Smooth muscle cell (in vitro differentiated cells): Measurements from ENCODE around the gene CELSR2. TPM values are rescaled to one million over a fixed set of nuclear protein-coding genes. Genes with fewer than 3 reads are reported as not detected.
"Not testable (repeated sequence)": the region's sequence is repeated elsewhere in the genome, so short reads cannot be mapped to it uniquely, and the experiment has no call there.

Experiments used
- DNase-seq: peaks from one replicate; lab custom pipeline; 2025; ENCODE audit not compliant: unreplicated experiment; lab: John Stamatoyannopoulos, UW
- H2AFZ ChIP-seq: fragments of 200-600 bp; sonication (generic); 2 replicates; pipeline ENCODE4 v1.6.0; 2016; ENCODE audit warnings: antibody characterized with exemption, low read depth, mild to moderate bottlenecking
- H3F3A ChIP-seq: fragments of 200-600 bp; sonication (generic); 2 replicates; pipeline ENCODE4 v1.6.0; 2017; ENCODE audit warnings: antibody characterized with exemption, low read depth
- H3K27ac ChIP-seq: fragments of 200-600 bp; sonication (generic); 2 replicates; pipeline ENCODE4 v1.5.1; 2016; ENCODE audit warnings: low read depth, mild to moderate bottlenecking
- H3K27me3 ChIP-seq: fragments of 200-600 bp; sonication (generic); 2 replicates; pipeline ENCODE4 v1.6.1; 2016; ENCODE audit warnings: low read depth, mild to moderate bottlenecking
- H3K36me3 ChIP-seq: fragments of 200-600 bp; sonication (generic); 2 replicates; pipeline ENCODE4 v1.5.1; 2016; ENCODE audit warnings: low read depth
- H3K4me1 ChIP-seq: fragments of 200-600 bp; sonication (generic); 2 replicates; pipeline ENCODE4 v1.5.1; 2016; ENCODE audit warnings: low read depth
- H3K4me2 ChIP-seq: fragments of 200-600 bp; sonication (generic); 2 replicates; pipeline ENCODE4 v1.6.0; 2016; ENCODE audit warnings: mild to moderate bottlenecking
- H3K4me3 ChIP-seq: fragments of 200-600 bp; sonication (generic); 2 replicates; pipeline ENCODE4 v1.5.1; 2016; ENCODE audit warnings: mild to moderate bottlenecking
- H3K79me2 ChIP-seq: fragments of 200-600 bp; sonication (generic); 2 replicates; pipeline ENCODE4 v1.6.0; 2016; ENCODE audit warnings: low read depth, mild to moderate bottlenecking
- H3K9ac ChIP-seq: fragments of 200-600 bp; sonication (generic); 2 replicates; pipeline ENCODE4 v1.6.0; 2016; ENCODE audit warnings: low read depth
- H3K9me3 ChIP-seq: fragments of 200-600 bp; sonication (generic); replicated peaks from 2 replicates; pipeline ENCODE4 v1.5.1; 2016; ENCODE audit warnings: low read depth
- H4K20me1 ChIP-seq: fragments of 200-600 bp; sonication (generic); 2 replicates; pipeline ENCODE4 v1.6.0; 2016; ENCODE audit warnings: low read depth
- CTCF ChIP-seq: fragments of 200-600 bp; sonication (generic); IDR thresholded peaks from 2 replicates; pipeline ENCODE4 v1.5.1; 2017; ENCODE audit warnings: borderline replicate concordance, mild to moderate bottlenecking, antibody characterized with exemption; ENCODE audit not compliant: insufficient read depth, poor library complexity, severe bottlenecking
- WGBS: methylation state at CpG from one replicate; pipeline ENCODE4 v1.1.7; 2016; ENCODE audit warnings: low lambda C conversion rate; 5-methylcytosine and 5-hydroxymethylcytosine counted together
- polyA plus RNA-seq: library from polyadenylated mRNA; unstranded; fragments of >200 nt; fragmentation: Nextera tagmentation; extraction: Ambion mirVana; gene quantifications from 2 replicates; pipeline ENCODE4 v1.2.1, GENCODE V29; 2016
- total RNA-seq: library from RNA; depleted of rRNA; stranded (reverse); fragments of >200 nt; gene quantifications from 2 replicates; pipeline ENCODE4 v1.2.3, GENCODE V29; 2014

Gene CELSR2
- total and polyA plus RNA-seq, 2 experiments from 2014 or later, result 1.8 to 3.6 TPM

- no peaks in the 10 kb centered on the region for H3F3A ChIP-seq
- no peaks in the 10 kb centered on the region for H4K20me1 ChIP-seq
- no peaks in the 10 kb centered on the region for H3K27me3 ChIP-seq
- H3K4me2 ChIP-seq, result no peak overlapping the region
- DNase-seq, result no peak
- 87% methylated on average over 8 of the region's 8 CpGs for WGBS
- no peaks in the 10 kb centered on the region for H3K36me3 ChIP-seq
- H3K9me3 ChIP-seq, result no peaks in the 10 kb centered on the region
- H3K27ac ChIP-seq, result no peak overlapping the region
- no peak for TF ChIP-seq CTCF
- no peak overlapping the region for H3K9ac ChIP-seq
- peaks cover 23% of the 10 kb centered on the region for H3K4me1 ChIP-seq
- H3K4me3 ChIP-seq, result no peak overlapping the region
- no peak overlapping the region for H2AFZ ChIP-seq
- H3K79me2 ChIP-seq, result no peaks in the 10 kb centered on the region
Measured at GRCh38 chr1:109304226-109304920, 55.0 kb downstream of the CELSR2 start.

GRCh38 chr1:109305991-109306390 lies 56.7 kb downstream of the CELSR2 start:
- not testable (repeated sequence) for H3K9ac ChIP-seq, H3K4me2 ChIP-seq, H3K27ac ChIP-seq, DNase-seq, H3K4me3 ChIP-seq, H3K79me2 ChIP-seq, H4K20me1 ChIP-seq, H2AFZ ChIP-seq, H3F3A ChIP-seq, H3K9me3 ChIP-seq, H3K27me3 ChIP-seq, H3K36me3 ChIP-seq
- WGBS, result 51% methylated on average over 10 of the region's 10 CpGs
- H3K4me1 ChIP-seq, result peaks cover 23% of the 10 kb centered on the region

GRCh38 chr1:109306832-109307273 lies 57.5 kb downstream of the CELSR2 start, which contains the start of gene MYBPHL:
Gene MYBPHL, minus strand, starts transcription at chr1:109307011. Its CDS starts 20 bp downstream, at chr1:109306991.
- H3K27ac ChIP-seq, result no peak within 1 kb of the TSS
- H3K4me1 ChIP-seq, result peaks cover 23% of the 10 kb centered on the region
- TF ChIP-seq CTCF, result no peak
- H3K4me3 ChIP-seq, result no peak within 1 kb of the TSS
- no peaks in the 10 kb centered on the region for H3K27me3 ChIP-seq
- H3K9ac ChIP-seq, result no peak within 1 kb of the TSS
- no peak within 1 kb of the TSS for H2AFZ ChIP-seq
- no peaks in the 10 kb centered on the region for H4K20me1 ChIP-seq
- peak within 1 kb of the TSS; percentile 12 for H3K4me2 ChIP-seq
- no peak for DNase-seq
- H3K36me3 ChIP-seq, result no peaks in the 10 kb centered on the region
- H3K9me3 ChIP-seq, result no peaks in the 10 kb centered on the region
- no peaks in the 10 kb centered on the region for H3K79me2 ChIP-seq
- 83% methylated on average over 7 of the region's 7 CpGs for WGBS
- no peaks in the 10 kb centered on the region for H3F3A ChIP-seq

GRCh38 chr1:109307274-109308021 lies 58.1 kb downstream of the CELSR2 start:
- Histone ChIP-seq H3K9ac (no peak overlapping the region), H2AFZ (no peak overlapping the region), H3K79me2 (no peaks in the 10 kb centered on the region), H3F3A (no peaks in the 10 kb centered on the region), H3K4me2 (peak overlapping the region; percentile 12), H3K27ac (no peak overlapping the region), H3K4me1 (peaks cover 23% of the 10 kb centered on the region), H3K4me3 (no peak overlapping the region), H3K36me3 (no peaks in the 10 kb centered on the region), H3K9me3 (no peaks in the 10 kb centered on the region), H3K27me3 (no peaks in the 10 kb centered on the region), H4K20me1 (no peaks in the 10 kb centered on the region)
- no peak for DNase-seq
- WGBS, result 31% methylated on average over 14 of the region's 14 CpGs
- no peak for TF ChIP-seq CTCF
